Measurements from ENCODE around the gene SREBF2. TPM values are rescaled to one million over a fixed set of nuclear protein-coding genes. Genes with fewer than 3 reads are reported as not detected.

Gene SREBF2
- total and polyA plus RNA-seq, 9 of the 15 experiments (the other 6 are each of a cell fraction or from before 2014, with no cell fraction given) = 1.1 to 84.2 (median 26.9) TPM

DNA sequence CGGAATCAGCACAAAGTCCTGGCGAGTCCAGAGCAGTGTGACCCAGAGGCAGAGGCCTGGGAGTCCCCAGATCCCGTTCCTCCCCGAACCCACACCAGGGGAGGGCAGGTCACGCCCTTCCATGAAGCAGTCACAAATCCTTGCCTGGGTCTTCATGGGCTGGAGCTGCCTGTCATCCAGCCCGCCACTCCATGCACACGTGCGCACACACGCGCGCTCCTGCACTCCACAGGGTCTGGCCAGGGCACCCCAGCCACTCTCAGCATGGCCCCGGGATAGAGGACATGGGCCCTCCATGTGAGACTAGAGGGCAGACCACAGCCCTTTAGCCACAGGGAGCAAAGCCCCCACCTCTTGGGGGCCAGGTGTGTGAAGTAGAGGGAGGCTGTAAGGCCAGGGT is 99.4 kb downstream of the SREBF2 start:
- Histone ChIP-seq H3K27ac (ENCODE audit: extremely low read depth, low read depth, low read length) (no peak overlapping the region), H4K20me1 (replicated peaks; ENCODE audit: control insufficient read depth, insufficient read depth, low read length) (no peaks in the 10 kb centered on the region), H2AFZ (ENCODE audit: low read depth, low read length) (no peak overlapping the region), H3K36me3 (ENCODE audit: control insufficient read depth, insufficient read depth, low read length) (peaks cover 14% of the 10 kb centered on the region; the same call in 1 of the 3 replicates), H3K79me2 (ENCODE audit: control insufficient read depth, insufficient read depth, low read length) (no peaks in the 10 kb centered on the region), H3K4me3 (no peak overlapping the region), H3K9me1 (ENCODE audit: control insufficient read depth, insufficient read depth, low read length) (peaks cover 3% of the 10 kb centered on the region), H3K9ac (ENCODE audit: insufficient read depth in 1 of 2, low read depth in 2 of 2, low read length in 2 of 2) (peak overlapping the region in 1 of 2 experiments; percentile 71; a peak in 2 of 4 replicates), H3K4me1 (replicated peaks in 1 of 2; ENCODE audit: control insufficient read depth in 2 of 2, insufficient read depth in 2 of 2, low read length in 2 of 2) (peaks cover 6 to 61% of the 10 kb centered on the region in 2 experiments; a peak in 4 of 5 replicates), H3K27me3 (ENCODE audit: control insufficient read depth in 2 of 2, insufficient read depth in 2 of 2, low read length in 2 of 2) (no peaks in the 10 kb centered on the region), H3K4me2 (ENCODE audit: insufficient read depth, low read length) (no peak overlapping the region), H3K9me3 (replicated peaks; ENCODE audit: control insufficient read depth, insufficient read depth, low read depth, low read length) (no peaks in the 10 kb centered on the region)
- ChIA-PET POLR2A (interaction anchor here (0.6 kb wide), 1 partner anchor 226 kb away, joined by 3 read pairs; no protein-coding TSS in a partner anchor), CTCF (ENCODE audit: low intra/inter-chr PET ratio) (no interaction called here)
- FAIRE-seq (no peak), DNase-seq (ENCODE audit: extremely low read depth in 1 of 4, low spot score in 3 of 4) (no peak), ATAC-seq (no peak)
- intact Hi-C loops (cut with micrococcal nuclease) (no loop called here), in situ Hi-C loops (cut with MboI) (no loop called here)
- BruUV-seq (replicated peaks) = no TSS peak
- WGBS (ENCODE audit: insufficient coverage, low coverage, missing lambda C conversion rate) = 100% methylated on average over 9 of the region's 12 CpGs
- no peak for TF ChIP-seq ZNF695 (CRISPR knock-in tag; IDR thresholded peaks at IDR 0.05)
- TF ChIP-seq POLR2G (IDR thresholded peaks at IDR 0.05; ENCODE audit: low read depth, low read length) = peak; percentile 70
- TF ChIP-seq ZNF263 (CRISPR knock-in tag; IDR thresholded peaks at IDR 0.05; ENCODE audit: borderline replicate concordance) = no peak
- TF ChIP-seq EWSR1 (IDR thresholded peaks at IDR 0.05; ENCODE audit: borderline replicate concordance, low read depth, partially characterized antibody) = no peak
- peak; percentile 34; the same call in 1 of the 2 replicates for TF ChIP-seq RBFOX2 (IDR thresholded peaks at IDR 0.05; ENCODE audit: low read depth, low read length)
- TF ChIP-seq ETS2 (tag; IDR thresholded peaks at IDR 0.05; ENCODE audit: borderline replicate concordance, poor library complexity, severe bottlenecking) = no peak
- TF ChIP-seq, protein P1, sequence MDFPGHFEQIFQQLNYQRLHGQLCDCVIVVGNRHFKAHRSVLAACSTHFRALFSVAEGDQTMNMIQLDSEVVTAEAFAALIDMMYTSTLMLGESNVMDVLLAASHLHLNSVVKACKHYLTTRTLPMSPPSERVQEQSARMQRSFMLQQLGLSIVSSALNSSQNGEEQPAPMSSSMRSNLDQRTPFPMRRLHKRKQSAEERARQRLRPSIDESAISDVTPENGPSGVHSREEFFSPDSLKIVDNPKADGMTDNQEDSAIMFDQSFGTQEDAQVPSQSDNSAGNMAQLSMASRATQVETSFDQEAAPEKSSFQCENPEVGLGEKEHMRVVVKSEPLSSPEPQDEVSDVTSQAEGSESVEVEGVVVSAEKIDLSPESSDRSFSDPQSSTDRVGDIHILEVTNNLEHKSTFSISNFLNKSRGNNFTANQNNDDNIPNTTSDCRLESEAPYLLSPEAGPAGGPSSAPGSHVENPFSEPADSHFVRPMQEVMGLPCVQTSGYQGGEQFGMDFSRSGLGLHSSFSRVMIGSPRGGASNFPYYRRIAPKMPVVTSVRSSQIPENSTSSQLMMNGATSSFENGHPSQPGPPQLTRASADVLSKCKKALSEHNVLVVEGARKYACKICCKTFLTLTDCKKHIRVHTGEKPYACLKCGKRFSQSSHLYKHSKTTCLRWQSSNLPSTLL (IDR thresholded peaks at IDR 0.05) = no peak
- TF ChIP-seq, protein P2, sequence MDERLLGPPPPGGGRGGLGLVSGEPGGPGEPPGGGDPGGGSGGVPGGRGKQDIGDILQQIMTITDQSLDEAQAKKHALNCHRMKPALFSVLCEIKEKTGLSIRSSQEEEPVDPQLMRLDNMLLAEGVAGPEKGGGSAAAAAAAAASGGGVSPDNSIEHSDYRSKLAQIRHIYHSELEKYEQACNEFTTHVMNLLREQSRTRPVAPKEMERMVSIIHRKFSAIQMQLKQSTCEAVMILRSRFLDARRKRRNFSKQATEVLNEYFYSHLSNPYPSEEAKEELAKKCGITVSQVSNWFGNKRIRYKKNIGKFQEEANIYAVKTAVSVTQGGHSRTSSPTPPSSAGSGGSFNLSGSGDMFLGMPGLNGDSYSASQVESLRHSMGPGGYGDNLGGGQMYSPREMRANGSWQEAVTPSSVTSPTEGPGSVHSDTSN (CRISPR knock-in tag; IDR thresholded peaks at IDR 0.05; ENCODE audit: low read depth) = no peak
- TF ChIP-seq, protein P2 (tag; conservative IDR thresholded peaks at IDR 0.05; ENCODE audit: low read depth) = no peak
- no peak for TF ChIP-seq ESRRA (IDR thresholded peaks at IDR 0.05; ENCODE audit: borderline replicate concordance, low read depth)
- TF ChIP-seq TEAD4 (IDR thresholded peaks at IDR 0.05; ENCODE audit: low read length) = no peak
- TF ChIP-seq TEAD4 (CRISPR knock-in tag; IDR thresholded peaks at IDR 0.05; ENCODE audit: borderline replicate concordance) = no peak
- no peak for TF ChIP-seq HMG20A (CRISPR knock-in tag; conservative IDR thresholded peaks at IDR 0.05)
